Astrocyte of the cerebellum (primary cell): ENCODE measurements around the gene GLE1.
A peak's percentile ranks its signal among the peaks of the same experiment; 100 is the strongest.

Source experiments
- DNase-seq: peaks from one replicate; pipeline ENCODE4 v3.0.0-alpha.2; 2011; ENCODE audit warnings: low read depth
- H3K4me3 ChIP-seq: 2 replicates; pipeline ENCODE4 v1.5.1; 2011; ENCODE audit warnings: mild to moderate bottlenecking, low read depth, low read length, moderate library complexity
- in situ Hi-C: cut with HindIII; loops from 2 replicates; pipeline ENCODE4 v1.10.0; 2017; ENCODE audit warnings: low sequenced_read_pairs
- TF ChIP-seq, protein P1 (sequence below): IDR thresholded peaks from 2 replicates; pipeline ENCODE4 v1.5.1; 2012; ENCODE audit warnings: low read length, low read depth, moderate library complexity, mild to moderate bottlenecking; ENCODE audit errors: missing control alignments

Gene GLE1

DNA sequence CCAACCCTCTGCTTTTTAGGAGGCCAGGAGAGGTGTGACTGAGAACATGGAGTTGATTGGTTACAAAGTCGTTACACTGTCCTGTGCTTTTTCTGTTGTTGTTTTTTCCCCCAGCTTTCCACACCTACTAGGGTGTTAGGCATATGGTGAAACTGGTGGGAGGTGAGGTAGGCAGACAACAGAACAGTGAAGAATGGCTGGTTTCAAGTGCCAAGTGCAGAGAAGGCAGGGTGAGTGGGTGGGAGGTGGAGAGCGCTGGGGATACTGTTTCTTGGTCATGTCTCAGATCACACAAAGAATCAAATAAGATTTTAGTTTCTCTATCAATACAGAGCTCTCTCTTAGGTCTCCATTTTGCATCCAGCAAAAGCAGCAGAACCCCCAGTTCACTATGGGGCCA is 45.7 kb downstream of the GLE1 start:
- TF ChIP-seq, protein P1, sequence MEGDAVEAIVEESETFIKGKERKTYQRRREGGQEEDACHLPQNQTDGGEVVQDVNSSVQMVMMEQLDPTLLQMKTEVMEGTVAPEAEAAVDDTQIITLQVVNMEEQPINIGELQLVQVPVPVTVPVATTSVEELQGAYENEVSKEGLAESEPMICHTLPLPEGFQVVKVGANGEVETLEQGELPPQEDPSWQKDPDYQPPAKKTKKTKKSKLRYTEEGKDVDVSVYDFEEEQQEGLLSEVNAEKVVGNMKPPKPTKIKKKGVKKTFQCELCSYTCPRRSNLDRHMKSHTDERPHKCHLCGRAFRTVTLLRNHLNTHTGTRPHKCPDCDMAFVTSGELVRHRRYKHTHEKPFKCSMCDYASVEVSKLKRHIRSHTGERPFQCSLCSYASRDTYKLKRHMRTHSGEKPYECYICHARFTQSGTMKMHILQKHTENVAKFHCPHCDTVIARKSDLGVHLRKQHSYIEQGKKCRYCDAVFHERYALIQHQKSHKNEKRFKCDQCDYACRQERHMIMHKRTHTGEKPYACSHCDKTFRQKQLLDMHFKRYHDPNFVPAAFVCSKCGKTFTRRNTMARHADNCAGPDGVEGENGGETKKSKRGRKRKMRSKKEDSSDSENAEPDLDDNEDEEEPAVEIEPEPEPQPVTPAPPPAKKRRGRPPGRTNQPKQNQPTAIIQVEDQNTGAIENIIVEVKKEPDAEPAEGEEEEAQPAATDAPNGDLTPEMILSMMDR: no peak
- no peak for DNase-seq
- H3K4me3 ChIP-seq: no peak overlapping the region
- in situ Hi-C loops: no loop called here

DNA sequence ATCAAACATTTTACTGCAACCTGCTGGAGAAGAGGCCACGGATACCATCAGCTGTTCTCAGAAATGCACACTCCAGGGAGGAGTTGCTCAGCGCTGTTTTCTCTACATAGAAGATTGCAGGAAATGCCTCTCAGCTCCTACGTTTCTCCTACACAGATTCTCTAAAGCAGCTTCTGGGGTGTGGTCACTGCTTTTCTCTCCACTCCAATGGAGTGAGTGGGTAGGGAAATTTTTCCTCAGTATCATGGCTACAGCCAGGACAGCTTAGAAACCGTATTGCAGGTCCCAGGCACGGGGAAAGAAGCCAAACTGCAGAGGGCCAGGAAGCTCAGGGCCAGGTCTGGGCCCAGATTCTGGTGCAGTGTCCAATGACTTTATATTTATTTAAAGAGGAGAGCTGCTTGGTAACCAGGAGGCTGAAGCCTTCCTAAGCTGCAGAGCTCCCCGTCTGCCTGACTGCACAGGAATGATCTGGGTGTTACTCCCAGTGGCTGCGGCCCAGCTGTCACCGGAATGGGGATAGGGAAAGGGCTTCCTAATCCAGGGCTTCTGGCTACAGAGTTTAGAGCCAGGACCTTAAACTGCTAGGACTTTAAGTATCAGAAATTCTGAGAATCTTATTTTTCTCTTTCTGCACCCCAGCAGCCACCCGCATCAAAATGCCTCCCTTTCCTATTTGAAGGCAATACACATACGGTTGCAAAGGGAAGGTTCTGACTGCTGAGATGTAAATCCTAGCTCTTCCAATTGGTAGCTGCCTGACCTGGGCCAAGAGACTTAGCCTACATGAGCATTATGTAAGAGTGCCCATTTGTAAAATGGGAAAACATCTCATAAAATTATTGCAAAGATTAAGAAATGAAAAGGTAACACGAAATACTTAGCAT is 46.5 kb downstream of the GLE1 start:
- TF ChIP-seq, protein P1: no peak
- in situ Hi-C loops: no loop called here
- peak overlapping the region; percentile 83 for H3K4me3 ChIP-seq
- DNase-seq: no peak

DNA sequence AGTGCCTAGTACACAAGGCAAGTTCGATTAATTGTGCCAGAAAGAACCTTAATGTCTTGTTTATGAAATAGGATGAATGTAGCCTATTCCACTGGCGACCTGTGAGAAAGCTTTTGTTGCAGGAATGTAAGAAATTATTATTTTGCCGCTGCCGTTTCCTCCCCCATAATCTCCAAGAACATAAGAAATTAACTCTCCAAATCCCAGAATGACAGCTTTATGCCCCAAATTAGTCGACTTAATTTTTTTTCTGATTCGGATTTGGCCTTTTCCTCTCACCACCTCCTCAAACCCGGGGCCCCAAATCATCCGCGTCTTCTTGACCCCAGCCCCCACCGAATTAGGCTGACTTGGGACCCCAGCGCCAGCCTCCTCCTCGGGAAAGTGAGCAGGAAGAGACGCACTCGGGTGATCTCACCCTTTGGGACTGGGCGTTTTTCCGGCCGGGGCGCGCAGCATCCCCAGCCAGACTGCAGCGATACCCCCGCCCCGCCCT is 47.2 kb downstream of the GLE1 start:
- peak; percentile 54 for DNase-seq
- H3K4me3 ChIP-seq: peak overlapping the region; percentile 83
- in situ Hi-C loops: no loop called here
- TF ChIP-seq, protein P1: no peak

DNA sequence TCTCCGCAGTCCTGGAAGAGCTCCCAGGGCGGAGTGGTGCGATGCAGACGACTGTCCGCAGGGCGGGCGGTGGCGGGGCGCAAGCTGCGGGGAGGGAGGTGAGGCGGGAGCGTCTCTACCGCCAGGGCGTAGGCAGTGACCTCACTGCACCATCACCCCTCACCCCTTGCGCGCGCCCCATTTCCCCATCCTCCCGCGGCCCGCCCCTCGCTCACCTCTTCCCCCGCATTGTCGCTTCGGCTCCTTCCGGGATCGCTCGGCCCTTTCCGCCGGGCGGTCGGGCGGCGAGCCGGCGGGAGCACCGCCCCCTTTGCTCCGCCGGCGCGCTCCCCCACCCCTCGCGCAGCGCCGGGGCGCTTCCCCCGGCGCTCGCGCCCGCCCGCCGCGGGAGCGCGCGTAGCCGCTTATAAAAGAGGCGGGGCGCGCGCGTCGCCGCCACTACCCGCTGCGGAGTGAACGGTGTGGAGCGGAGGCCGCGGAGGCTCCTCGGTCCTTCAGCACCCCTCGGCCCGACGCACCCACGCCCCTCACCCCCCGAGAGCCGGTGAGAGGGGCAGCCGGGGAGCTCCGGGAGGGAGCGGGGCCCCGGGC is 47.7 kb downstream of the GLE1 start, which contains the start of gene SPTAN1:
SPTAN1 (plus strand) TSS at position 435 of the 591 bp plus-strand sequence. CDS start 14,154 bp downstream, outside the sequence.
- peak within 1 kb of the TSS; percentile 83 for H3K4me3 ChIP-seq
- DNase-seq: peak; percentile 55
- TF ChIP-seq, protein P1: no peak
- in situ Hi-C loops: no loop called here

DNA sequence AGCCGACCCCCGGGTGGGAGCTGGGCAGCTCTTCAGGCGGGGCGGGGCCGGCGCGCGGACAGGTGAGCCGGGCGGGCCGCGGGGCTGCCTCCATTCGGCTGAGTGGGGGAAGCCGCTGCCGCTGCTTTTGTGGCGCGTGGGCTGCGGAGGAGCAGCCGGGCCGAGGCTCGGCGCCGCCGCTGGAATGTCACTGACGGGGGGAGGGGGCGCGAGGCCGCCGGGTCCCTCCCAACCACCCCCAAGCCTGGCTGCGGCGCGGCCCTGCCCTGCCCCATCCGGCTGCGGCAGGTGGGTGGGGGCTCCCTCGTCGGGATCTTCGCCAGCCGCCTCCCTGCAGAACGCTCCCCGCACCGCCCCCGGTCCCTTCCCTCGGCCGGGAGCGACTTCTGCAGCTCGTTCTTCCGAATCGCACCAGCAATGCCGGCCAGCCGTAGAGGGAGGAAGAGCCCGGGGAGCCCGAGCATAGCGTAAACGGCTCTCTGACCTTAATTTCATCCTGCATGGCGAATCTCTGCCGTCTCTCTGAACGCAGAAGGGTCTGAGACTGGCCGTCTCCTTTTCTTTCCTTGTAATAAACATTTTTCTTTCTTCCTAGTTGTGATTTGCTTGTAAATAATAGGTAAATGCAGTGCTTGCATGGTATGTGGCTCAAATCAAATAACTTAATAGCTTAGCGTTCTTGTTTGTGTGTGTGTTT is 48.4 kb downstream of the GLE1 start:
- DNase-seq: no peak
- TF ChIP-seq, protein P1: no peak
- in situ Hi-C loops: no loop called here
- peak overlapping the region; percentile 83 for H3K4me3 ChIP-seq

DNA sequence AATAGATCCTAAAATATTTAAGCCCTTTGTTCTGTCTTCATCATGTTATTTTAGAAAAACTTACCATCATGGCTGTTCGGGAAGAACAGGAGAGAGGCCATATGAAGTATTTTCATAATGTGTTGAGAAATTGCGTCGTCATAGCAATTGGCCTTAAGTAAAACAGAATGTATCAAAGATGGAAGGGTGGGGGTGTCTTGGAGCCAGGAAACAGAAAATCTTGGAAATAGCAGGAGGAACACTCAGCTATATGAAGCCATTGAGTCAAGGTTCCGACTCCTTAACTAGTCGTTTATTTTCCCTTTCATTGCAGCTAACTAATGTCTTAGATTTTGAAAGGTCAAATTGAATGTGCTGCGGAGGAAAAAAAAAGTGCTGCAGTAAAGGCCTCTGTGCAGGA is 49.2 kb downstream of the GLE1 start:
- TF ChIP-seq, protein P1: no peak
- H3K4me3 ChIP-seq: peak overlapping the region; percentile 83
- in situ Hi-C loops: no loop called here
- peak; percentile 47 for DNase-seq
